Vagina (tissue), 2 donors: ENCODE measurements around the gene CALB2.

ENCODE experiments used
- CTCF ChIP-seq, 3 experiments: fragments of 450-650 bp in 2 of 3; fragments of 200-600 bp in 1 of 3; sonication (generic) in 1 of 3; IDR thresholded peaks; one replicate each; pipeline ENCODE4 v1.5.1; 2017 to 2019; ENCODE audit warnings: antibody characterized with exemption in 3 of 3, mild to moderate bottlenecking in 2 of 3, moderate library complexity in 2 of 3
- POLR2A ChIP-seq, 2 donors: fragments of 450-650 bp; IDR thresholded peaks; one replicate each; pipeline ENCODE4 v1.6.1; 2017; ENCODE audit warnings: antibody characterized with exemption in 2 of 2, mild to moderate bottlenecking in 2 of 2, moderate library complexity in 2 of 2

- TF ChIP-seq POLR2A (IDR thresholded peaks at IDR 0.05) (no peak), CTCF (IDR thresholded peaks at IDR 0.05) (no peak)
Measured at GRCh38 chr16:71359431-71359830, 908 bp downstream of the CALB2 start.
